ENCODE data around the gene MNT.
"Not testable (repeated sequence)": the region's sequence is repeated elsewhere in the genome, so short reads cannot be mapped to it uniquely, and the experiment has no call there.

MNT gene

GRCh38 chr17:2400877-2401425, at the start of gene MNT:
TSS of gene MNT (minus strand) at chr17:2401060. CDS start at chr17:2400712, 348 bp downstream.
- Mint-ChIP-seq H3K27me3 (peaks cover 6% of the 10 kb centered on the region), H3K4me1 (peaks cover 62% of the 10 kb centered on the region), H3K27ac (peak within 1 kb of the TSS; percentile 100), H3K4me3 (peak within 1 kb of the TSS; percentile 98), H3K36me3 (peaks cover 5% of the 10 kb centered on the region), H3K9me3 (no peaks in the 10 kb centered on the region)
- CTCF ChIA-PET = interaction anchor here (1.1 to 23.4 kb wide), 4 partner anchors 9 to 347 kb away, joined by 4 to 467 read pairs (median 15); partner anchors contain the start of gene HIC1
- peak; percentile 95 for DNase-seq

GRCh38 chr17:2450016-2450650, 49.3 kb upstream of the MNT start:
- H3K4me3 Mint-ChIP-seq = no peak overlapping the region
- DNase-seq = no peak
- CTCF ChIA-PET = no interaction called here
- peaks cover 7% of the 10 kb centered on the region for H3K36me3 Mint-ChIP-seq
- no peaks in the 10 kb centered on the region for H3K27me3 Mint-ChIP-seq
- no peaks in the 10 kb centered on the region for H3K4me1 Mint-ChIP-seq
- H3K9me3 Mint-ChIP-seq = peaks cover 5% of the 10 kb centered on the region
- no peak overlapping the region for H3K27ac Mint-ChIP-seq

GRCh38 chr17:2449486-2449885, 48.6 kb upstream of the MNT start:
- Mint-ChIP-seq H3K36me3 (peaks cover 9% of the 10 kb centered on the region), H3K27ac (no peak overlapping the region), H3K4me1 (no peaks in the 10 kb centered on the region), H3K9me3 (peaks cover 5% of the 10 kb centered on the region), H3K4me3 (no peak overlapping the region), H3K27me3 (no peaks in the 10 kb centered on the region)
- CTCF ChIA-PET = interaction anchor here (1.2 kb wide), 1 partner anchor 33 kb away, joined by 3 read pairs; no protein-coding TSS in a partner anchor
- no peak for DNase-seq

GRCh38 chr17:2447479-2447878, 46.6 kb upstream of the MNT start:
- CTCF ChIA-PET, H3K9me3 Mint-ChIP-seq, H3K4me1 Mint-ChIP-seq, DNase-seq, H3K36me3 Mint-ChIP-seq, H3K27ac Mint-ChIP-seq, H3K27me3 Mint-ChIP-seq, H3K4me3 Mint-ChIP-seq: not testable (repeated sequence)

- CTCF ChIA-PET = no interaction called here
- Mint-ChIP-seq H3K4me1 (no peaks in the 10 kb centered on the region), H3K27ac (no peak overlapping the region), H3K4me3 (no peak overlapping the region), H3K36me3 (peaks cover 16% of the 10 kb centered on the region), H3K27me3 (no peaks in the 10 kb centered on the region), H3K9me3 (peaks cover 5% of the 10 kb centered on the region)
- no peak for DNase-seq
Observed at GRCh38 chr17:2445638-2446037, 44.8 kb upstream of the MNT start.

- Mint-ChIP-seq H3K4me1 (no peaks in the 10 kb centered on the region), H3K27ac (no peak overlapping the region), H3K27me3 (no peaks in the 10 kb centered on the region), H3K9me3 (peaks cover 5% of the 10 kb centered on the region), H3K36me3 (peaks cover 18% of the 10 kb centered on the region), H3K4me3 (no peak overlapping the region)
- CTCF ChIA-PET = interaction anchor here (1.0 kb wide), 1 partner anchor 62 kb away, joined by 8 read pairs; no protein-coding TSS in a partner anchor
- no peak for DNase-seq
Observed at GRCh38 chr17:2444382-2444781, 43.5 kb upstream of the MNT start.

- H3K9me3 Mint-ChIP-seq = peaks cover 5% of the 10 kb centered on the region
- CTCF ChIA-PET = no interaction called here
- no peaks in the 10 kb centered on the region for H3K4me1 Mint-ChIP-seq
- no peak overlapping the region for H3K27ac Mint-ChIP-seq
- no peak for DNase-seq
- no peak overlapping the region for H3K4me3 Mint-ChIP-seq
- peaks cover 30% of the 10 kb centered on the region for H3K36me3 Mint-ChIP-seq
- H3K27me3 Mint-ChIP-seq = no peaks in the 10 kb centered on the region
Observed at GRCh38 chr17:2442166-2442565, 41.3 kb upstream of the MNT start.

- Mint-ChIP-seq H3K4me3 (no peak overlapping the region), H3K27me3 (no peaks in the 10 kb centered on the region), H3K27ac (no peak overlapping the region), H3K4me1 (no peaks in the 10 kb centered on the region), H3K9me3 (peaks cover 1% of the 10 kb centered on the region), H3K36me3 (peaks cover 35% of the 10 kb centered on the region)
- CTCF ChIA-PET = interaction anchor here (0.6 kb wide), 1 partner anchor 365 kb away, joined by 3 read pairs; no protein-coding TSS in a partner anchor
- DNase-seq = no peak
Observed at GRCh38 chr17:2440930-2441329, 40.1 kb upstream of the MNT start.

GRCh38 chr17:2439997-2440396, 39.1 kb upstream of the MNT start:
- H3K27me3 Mint-ChIP-seq, H3K4me3 Mint-ChIP-seq, H3K4me1 Mint-ChIP-seq, CTCF ChIA-PET, H3K9me3 Mint-ChIP-seq, DNase-seq, H3K27ac Mint-ChIP-seq: not testable (repeated sequence)
- peaks cover 32% of the 10 kb centered on the region for H3K36me3 Mint-ChIP-seq

GRCh38 chr17:2438823-2439222, 38.0 kb upstream of the MNT start:
- CTCF ChIA-PET = no interaction called here
- Mint-ChIP-seq H3K4me1 (no peaks in the 10 kb centered on the region), H3K4me3 (no peak overlapping the region), H3K27me3 (no peaks in the 10 kb centered on the region), H3K9me3 (no peaks in the 10 kb centered on the region), H3K36me3 (peaks cover 32% of the 10 kb centered on the region), H3K27ac (no peak overlapping the region)
- no peak for DNase-seq

- no peak for DNase-seq
- CTCF ChIA-PET = no interaction called here
- H3K27me3 Mint-ChIP-seq = no peaks in the 10 kb centered on the region
- no peaks in the 10 kb centered on the region for H3K9me3 Mint-ChIP-seq
- no peak overlapping the region for H3K4me3 Mint-ChIP-seq
- H3K4me1 Mint-ChIP-seq = no peaks in the 10 kb centered on the region
- peak overlapping the region; percentile 70 for H3K27ac Mint-ChIP-seq
- H3K36me3 Mint-ChIP-seq = peaks cover 35% of the 10 kb centered on the region
Observed at GRCh38 chr17:2436316-2436905, 35.6 kb upstream of the MNT start.

GRCh38 chr17:2435862-2436261, 35.0 kb upstream of the MNT start:
- DNase-seq = no peak
- Mint-ChIP-seq H3K4me1 (no peaks in the 10 kb centered on the region), H3K27ac (peak overlapping the region; percentile 21), H3K36me3 (peaks cover 30% of the 10 kb centered on the region), H3K27me3 (no peaks in the 10 kb centered on the region), H3K4me3 (no peak overlapping the region), H3K9me3 (no peaks in the 10 kb centered on the region)
- CTCF ChIA-PET = no interaction called here

- peaks cover 27% of the 10 kb centered on the region for H3K36me3 Mint-ChIP-seq
- CTCF ChIA-PET = interaction anchor here (1.2 kb wide), 1 partner anchor 19 kb away, joined by 3 read pairs; no protein-coding TSS in a partner anchor
- no peaks in the 10 kb centered on the region for H3K27me3 Mint-ChIP-seq
- H3K4me1 Mint-ChIP-seq = no peaks in the 10 kb centered on the region
- no peak overlapping the region for H3K4me3 Mint-ChIP-seq
- H3K9me3 Mint-ChIP-seq = no peaks in the 10 kb centered on the region
- H3K27ac Mint-ChIP-seq = no peak overlapping the region
- no peak for DNase-seq
Observed at GRCh38 chr17:2435181-2435741, 34.4 kb upstream of the MNT start.

GRCh38 chr17:2433696-2434095, 32.8 kb upstream of the MNT start:
- CTCF ChIA-PET = no interaction called here
- no peak overlapping the region for H3K4me3 Mint-ChIP-seq
- no peaks in the 10 kb centered on the region for H3K4me1 Mint-ChIP-seq
- no peaks in the 10 kb centered on the region for H3K27me3 Mint-ChIP-seq
- no peaks in the 10 kb centered on the region for H3K9me3 Mint-ChIP-seq
- DNase-seq = no peak
- peaks cover 22% of the 10 kb centered on the region for H3K36me3 Mint-ChIP-seq
- no peak overlapping the region for H3K27ac Mint-ChIP-seq

GRCh38 chr17:2427910-2428309, 27.1 kb upstream of the MNT start:
- Mint-ChIP-seq H3K9me3 (no peaks in the 10 kb centered on the region), H3K36me3 (peaks cover 2% of the 10 kb centered on the region), H3K4me1 (no peaks in the 10 kb centered on the region), H3K27ac (no peak overlapping the region), H3K4me3 (no peak overlapping the region), H3K27me3 (no peaks in the 10 kb centered on the region)
- DNase-seq = no peak
- CTCF ChIA-PET = interaction anchor here (0.6 to 1.3 kb wide), 2 partner anchors 25 to 45 kb away, joined by 3 to 4 read pairs; no protein-coding TSS in a partner anchor

Data from activated naive CD4-positive, alpha-beta T cell treated with anti-CD3 and anti-CD28 coated beads, Interleukin-2, amount 10 ng/mL, durations not matched to agents 7 days and 5 days (primary cell).